Measurements from ENCODE around the gene COLEC12.

DNA sequence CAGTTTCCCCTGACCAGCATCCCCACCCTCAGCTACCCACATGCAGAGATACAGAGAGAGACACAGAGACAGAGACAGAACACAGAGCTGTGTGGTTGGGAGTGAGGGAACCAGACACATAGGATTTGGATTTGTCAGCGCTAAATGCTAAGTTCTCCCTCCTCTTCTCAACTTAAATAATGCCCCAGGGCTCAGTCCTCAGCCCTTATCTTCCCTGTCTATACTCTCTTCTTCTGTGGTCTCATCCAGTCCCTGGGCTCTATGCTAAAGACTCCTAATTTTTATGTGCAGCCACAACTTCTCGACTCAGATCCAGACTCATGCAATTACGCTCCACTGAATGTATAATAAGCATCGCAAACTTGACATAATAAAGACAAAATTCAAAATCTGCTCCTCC lies 47.1 kb downstream of the COLEC12 start:
- TF ChIP-seq, protein P1, sequence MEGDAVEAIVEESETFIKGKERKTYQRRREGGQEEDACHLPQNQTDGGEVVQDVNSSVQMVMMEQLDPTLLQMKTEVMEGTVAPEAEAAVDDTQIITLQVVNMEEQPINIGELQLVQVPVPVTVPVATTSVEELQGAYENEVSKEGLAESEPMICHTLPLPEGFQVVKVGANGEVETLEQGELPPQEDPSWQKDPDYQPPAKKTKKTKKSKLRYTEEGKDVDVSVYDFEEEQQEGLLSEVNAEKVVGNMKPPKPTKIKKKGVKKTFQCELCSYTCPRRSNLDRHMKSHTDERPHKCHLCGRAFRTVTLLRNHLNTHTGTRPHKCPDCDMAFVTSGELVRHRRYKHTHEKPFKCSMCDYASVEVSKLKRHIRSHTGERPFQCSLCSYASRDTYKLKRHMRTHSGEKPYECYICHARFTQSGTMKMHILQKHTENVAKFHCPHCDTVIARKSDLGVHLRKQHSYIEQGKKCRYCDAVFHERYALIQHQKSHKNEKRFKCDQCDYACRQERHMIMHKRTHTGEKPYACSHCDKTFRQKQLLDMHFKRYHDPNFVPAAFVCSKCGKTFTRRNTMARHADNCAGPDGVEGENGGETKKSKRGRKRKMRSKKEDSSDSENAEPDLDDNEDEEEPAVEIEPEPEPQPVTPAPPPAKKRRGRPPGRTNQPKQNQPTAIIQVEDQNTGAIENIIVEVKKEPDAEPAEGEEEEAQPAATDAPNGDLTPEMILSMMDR (IDR thresholded peaks at IDR 0.05; ENCODE audit: insufficient read depth, low read depth, low read length) = no peak
- TF ChIP-seq EZH2 (IDR thresholded peaks at IDR 0.05; ENCODE audit: insufficient read depth, low read length) = no peak
